K562 (cell line): ENCODE measurements around the gene FBLIM1. TPM values are rescaled to one million over a fixed set of nuclear protein-coding genes. Genes with fewer than 3 reads are reported as not detected.

ENCODE experiments used
- ATAC-seq: fragments of 200-7000 bp; cut with Tn5 transposase; 3 replicates; pipeline ENCODE4 v1.9.1; 2020; ENCODE audit warnings: moderate library complexity
- BruUV-seq: library from RNA; stranded (reverse); fragments of 400-500 nt; replicated peaks from 2 replicates; lab custom pipeline; 2021; lab: Mats Ljungman, UMichigan
- CTCF ChIA-PET: fragments of 300-600 bp; formaldehyde crosslinking; extraction: SDS; loops from one replicate; lab custom pipeline; 2021; ENCODE audit warnings: low intra/inter-chr PET ratio; lab: Yijun Ruan, JAX
- POLR2A ChIA-PET: fragments of 300-600, 350-650 bp; sonication (Branson Sonifier 250); formaldehyde crosslinking; extraction: SDS; loops from one replicate; lab custom pipeline; 2021; ENCODE audit warnings: antibody characterized with exemption, inconsistent platforms; lab: Yijun Ruan, JAX
- DNase-seq, 4 experiments: peaks; one replicate each; pipeline versions ENCODE4 v3.0.0 to v3.0.0-alpha.2; 2011 to 2018; ENCODE audit warnings: low spot score in 3 of 4, mixed read lengths in 3 of 4; ENCODE audit errors: extremely low read depth in 1 of 4
- FAIRE-seq: peaks from 2 replicates; lab custom pipeline; 2011; peaks lifted over from hg19 to GRCh38; lab: Jason Lieb, UNC
- H2AFZ ChIP-seq: 2 replicates; pipeline ENCODE4 v1.6.0; 2011; ENCODE audit warnings: low read depth, low read length, control low read depth, inconsistent platforms
- H3K27ac ChIP-seq: fragments of 200-600 bp; 3 replicates; pipeline ENCODE4 v1.8.0; 2011; ENCODE audit warnings: low read depth, mild to moderate bottlenecking, control low read depth, inconsistent platforms, low read length, moderate library complexity, mixed read lengths; ENCODE audit errors: extremely low read depth
- H3K27me3 ChIP-seq, 2 experiments: fragments of 300-600 bp in 1 of 2; 2 replicates in 1 of 2; 3 replicates in 1 of 2; pipeline versions ENCODE4 v1.6.0 to v1.8.0; 2011; ENCODE audit warnings: inconsistent platforms in 2 of 2, low read length in 2 of 2, mild to moderate bottlenecking in 1 of 2, mixed read lengths in 1 of 2, moderate library complexity in 1 of 2; ENCODE audit not compliant: control insufficient read depth in 2 of 2, insufficient read depth in 2 of 2
- H3K36me3 ChIP-seq: fragments of 300-600 bp; 3 replicates; pipeline ENCODE4 v1.8.0; 2011; ENCODE audit warnings: mild to moderate bottlenecking, low read length, inconsistent platforms; ENCODE audit not compliant: control insufficient read depth, insufficient read depth
- H3K4me1 ChIP-seq, 2 experiments: fragments of 200-600 bp in 1 of 2; replicated peaks in 1 of 2; 2 replicates in 1 of 2; 3 replicates in 1 of 2; pipeline versions ENCODE4 v1.5.1 to v1.8.0; 2011; ENCODE audit warnings: inconsistent platforms in 2 of 2, low read length in 2 of 2, mild to moderate bottlenecking in 1 of 2, mixed read lengths in 1 of 2, moderate library complexity in 1 of 2; ENCODE audit not compliant: control insufficient read depth in 2 of 2, insufficient read depth in 2 of 2
- H3K4me2 ChIP-seq: 2 replicates; pipeline ENCODE4 v1.6.1; 2011; ENCODE audit warnings: low read length, control low read depth, inconsistent platforms, mixed read lengths; ENCODE audit not compliant: insufficient read depth
- H3K4me3 ChIP-seq: fragments of 200-600 bp; sonication (generic), shearing (Covaris generic); 2 replicates; pipeline ENCODE4 v1.5.1; 2016; ENCODE audit warnings: control low read depth, inconsistent platforms
- H3K79me2 ChIP-seq: fragments of 200-600 bp; 3 replicates; pipeline ENCODE4 v1.8.0; 2011; ENCODE audit warnings: low read length, inconsistent platforms; ENCODE audit not compliant: control insufficient read depth, insufficient read depth
- H3K9ac ChIP-seq, 2 experiments: 2 replicates each; pipeline versions ENCODE4 v1.6.0 to v1.6.1; 2011; ENCODE audit warnings: low read depth in 2 of 2, low read length in 2 of 2, control low read depth in 1 of 2, inconsistent platforms in 1 of 2, mild to moderate bottlenecking in 1 of 2, mixed read lengths in 1 of 2; ENCODE audit not compliant: insufficient read depth in 1 of 2
- H3K9me1 ChIP-seq: one replicate; pipeline ENCODE4 v1.6.0; 2011; ENCODE audit warnings: inconsistent platforms, mild to moderate bottlenecking, low read length, moderate library complexity; ENCODE audit not compliant: control insufficient read depth, insufficient read depth
- H3K9me3 ChIP-seq: replicated peaks from 2 replicates; pipeline ENCODE4 v1.5.1; 2011; ENCODE audit warnings: low read depth, low read length, inconsistent platforms; ENCODE audit not compliant: control insufficient read depth, insufficient read depth
- H4K20me1 ChIP-seq: replicated peaks from 2 replicates; pipeline ENCODE4 v1.6.1; 2011; ENCODE audit warnings: low read length, inconsistent platforms, mixed read lengths; ENCODE audit not compliant: control insufficient read depth, insufficient read depth
- BRCA1 ChIP-seq, 2 experiments: fragments of 450-650 bp in 1 of 2; sonication (generic) in 1 of 2; formaldehyde crosslinking in 1 of 2; IDR thresholded peaks; 2 replicates each; pipeline versions ENCODE4 v1.5.0 to v1.6.1; 2017 to 2020; ENCODE audit warnings: mild to moderate bottlenecking in 1 of 2, missing genetic modification reagents in 1 of 2
- BRD4 ChIP-seq: fragments of 200-600 bp; sonication (generic); IDR thresholded peaks from 2 replicates; pipeline ENCODE4 v1.6.1; 2017; ENCODE audit warnings: inconsistent platforms
- E2F1 ChIP-seq: sonication (generic); formaldehyde crosslinking; IDR thresholded peaks from 2 replicates; pipeline ENCODE4 v1.8.1; 2023; ENCODE audit warnings: mild to moderate bottlenecking, missing genetic modification reagents, moderate library complexity
- ETV5 ChIP-seq: sonication (generic); formaldehyde crosslinking; IDR thresholded peaks from 2 replicates; pipeline ENCODE4 v1.4.0; 2020; ENCODE audit warnings: low read depth, mild to moderate bottlenecking, missing genetic modification reagents
- FOXK1 ChIP-seq: sonication (generic); formaldehyde crosslinking; IDR thresholded peaks from 2 replicates; pipeline ENCODE4 v1.8.0; 2022; ENCODE audit warnings: missing genetic modification reagents, mild to moderate bottlenecking, borderline replicate concordance
- FOXK2 ChIP-seq, 2 experiments: fragments of 450-650 bp; IDR thresholded peaks in 1 of 2; conservative IDR thresholded peaks in 1 of 2; 2 replicates each; pipeline ENCODE4 v1.6.1; 2016; ENCODE audit warnings: low read depth in 2 of 2, mild to moderate bottlenecking in 1 of 2
- HDAC3 ChIP-seq: fragments of 450-650 bp; IDR thresholded peaks from 2 replicates; pipeline ENCODE4 v1.6.1; 2018; ENCODE audit warnings: borderline replicate concordance, mild to moderate bottlenecking, moderate library complexity; ENCODE audit not compliant: partially characterized antibody
- HMG20B ChIP-seq: fragments of 250-450 bp; sonication (Bioruptor Pico); IDR thresholded peaks from 2 replicates; pipeline ENCODE4 v1.5.0; 2021; ENCODE audit warnings: mild to moderate bottlenecking
- TEAD2 ChIP-seq: fragments of 450-650 bp; IDR thresholded peaks from 2 replicates; pipeline ENCODE4 v1.6.1; 2016; ENCODE audit warnings: missing genetic modification characterization, control low read depth, missing compliant biosample characterization
- ZEB2 ChIP-seq: fragments of 450-650 bp; IDR thresholded peaks from 2 replicates; pipeline ENCODE4 v1.6.1; 2016
- ZNF592 ChIP-seq: fragments of 450-650 bp; IDR thresholded peaks from 2 replicates; pipeline ENCODE4 v1.6.1; 2017; ENCODE audit warnings: antibody characterized with exemption, mild to moderate bottlenecking
- WGBS: fragments of 100-300 bp; shearing (Covaris generic); methylation state at CpG from one replicate; pipeline ENCODE4 v1.1.6; 2016; ENCODE audit warnings: low coverage, mixed read lengths; ENCODE audit not compliant: insufficient coverage; ENCODE audit errors: missing lambda C conversion rate; 5-methylcytosine and 5-hydroxymethylcytosine counted together
- in situ Hi-C: fragments of 300-500 bp; cut with MboI; formaldehyde crosslinking; loops from 4 replicates; pipeline ENCODE4 v1.15.0; 2018; ENCODE audit warnings: inconsistent platforms, mixed read lengths
- intact Hi-C: fragments of 100-400 bp; cut with micrococcal nuclease; formaldehyde crosslinking; loops from 2 replicates; pipeline ENCODE4 v1.14.2; 2022
- polyA plus RNA-seq, 8 experiments: library from polyadenylated mRNA; depleted of rRNA in 4 of 8; stranded (reverse) in 5 of 8; unstranded in 3 of 8; fragments of >200 nt; fragmentation: Nextera tagmentation in 2 of 8; fragmentation: Illumina TruSeq in 1 of 8; extraction: Ambion mirVana in 2 of 8; extraction: Trizol in 1 of 8; gene quantifications; 2 replicates each; pipeline versions ENCODE4 v1.2.1 to v1.2.3, GENCODE V29; 2011 to 2014; ENCODE audit warnings: inconsistent platforms in 1 of 8, missing spikeins in 1 of 8
- total RNA-seq, 7 experiments: library from RNA; depleted of rRNA in 6 of 7; stranded (reverse); fragments of >200 nt in 6 of 7; fragmentation: Illumina TruSeq in 2 of 7; extraction: Trizol in 2 of 7; gene quantifications; 2 replicates each; pipeline versions ENCODE4 v1.2.1 to v1.2.3, GENCODE V29; 2011 to 2021; ENCODE audit warnings: low replicate concordance in 1 of 7
- TF ChIP-seq, protein P1 (sequence below): fragments of 250-450 bp; sonication (Bioruptor Pico); IDR thresholded peaks from 2 replicates; pipeline ENCODE4 v1.8.0; 2021; ENCODE audit warnings: moderate library complexity, mild to moderate bottlenecking, inconsistent platforms
- TF ChIP-seq, protein P2 (sequence below): sonication (generic); formaldehyde crosslinking; IDR thresholded peaks from 2 replicates; pipeline ENCODE4 v1.8.1; 2023; ENCODE audit warnings: mild to moderate bottlenecking, missing genetic modification reagents

FBLIM1 gene
- total and polyA plus RNA-seq, 9 of the 15 experiments (the other 6 are each of a cell fraction or from before 2014, with no cell fraction given), result 0.14 to 0.24 TPM; not detected in 7

DNA sequence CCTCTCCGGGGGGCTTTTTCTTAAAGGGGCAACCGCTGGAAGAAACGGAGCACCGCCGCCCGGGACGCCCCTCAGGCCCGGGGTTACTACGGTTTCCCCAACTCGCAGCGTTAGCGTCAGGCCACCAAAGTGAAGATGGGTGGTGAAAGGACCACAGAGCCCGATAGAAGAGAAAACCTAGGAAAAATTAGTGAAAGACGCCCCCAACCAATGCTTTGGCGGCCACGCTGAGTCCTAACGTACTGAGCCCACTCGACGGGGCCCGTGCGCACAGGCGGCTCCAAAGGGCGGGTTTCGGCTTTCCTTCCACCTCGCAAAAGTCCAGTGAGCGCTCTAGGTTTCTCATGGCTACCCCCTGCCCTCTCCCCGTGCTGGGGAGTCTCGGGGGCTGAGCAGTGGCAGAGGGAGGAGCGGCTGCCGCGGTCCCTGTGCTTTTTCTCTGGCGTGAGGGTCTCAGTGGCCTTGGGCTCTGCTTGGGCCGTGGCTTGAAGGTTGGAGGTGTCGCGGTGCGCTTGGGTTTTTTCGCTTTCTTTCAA, 76.7 kb downstream of the FBLIM1 start:
- peak overlapping the region; percentile 92 to 97 for H3K9ac ChIP-seq
- ChIA-PET POLR2A (interaction anchor here (0.7 to 4.5 kb wide), 9 partner anchors 9 to 106 kb away, joined by 3 to 133 read pairs (median 4); partner anchors contain the start of gene SPEN), CTCF (interaction anchor here (0.6 kb wide), 1 partner anchor 118 kb away, joined by 4 read pairs; no protein-coding TSS in a partner anchor)
- H3K4me1 ChIP-seq, result peaks cover 5 to 49% of the 10 kb centered on the region in 2 experiments
- H4K20me1 ChIP-seq, result no peaks in the 10 kb centered on the region
- BruUV-seq, result TSS peak; percentile 35
- peak overlapping the region; percentile 57 for H2AFZ ChIP-seq
- intact Hi-C loops, result loop anchor here (1.0 to 10.0 kb wide), 3 partner anchors 14 to 310 kb away; partner anchors contain the start of genes CASP9 and DNAJC16
- ATAC-seq, result peak; percentile 16
- H3K27me3 ChIP-seq, result no peaks in the 10 kb centered on the region
- peak overlapping the region; percentile 98 for H3K27ac ChIP-seq
- in situ Hi-C loops, result no loop called here
- H3K9me3 ChIP-seq, result no peaks in the 10 kb centered on the region
- H3K4me2 ChIP-seq, result peak overlapping the region; percentile 97
- FAIRE-seq, result no peak
- H3K9me1 ChIP-seq, result no peaks in the 10 kb centered on the region
- peak overlapping the region; percentile 65 for H3K4me3 ChIP-seq
- peak in 1 of 4 experiments; percentile 35 for DNase-seq
- WGBS, result under 1% methylated on average over 37 of the region's 37 CpGs
- peaks cover 55% of the 10 kb centered on the region for H3K79me2 ChIP-seq
- no peaks in the 10 kb centered on the region for H3K36me3 ChIP-seq
- no peak for TF ChIP-seq ZNF592
- 0 out of 2 replicates have a peak, but pooled peaks have one; percentile 10 for TF ChIP-seq ETV5 (CRISPR knock-in tag)
- no peak for TF ChIP-seq BRCA1 (IDR thresholded peaks at IDR 0.05)
- TF ChIP-seq BRCA1 (CRISPR knock-in tag; IDR thresholded peaks at IDR 0.05), result 0 out of 2 replicates have a peak, but pooled peaks have one; percentile 75
- TF ChIP-seq FOXK2 (conservative IDR thresholded peaks at IDR 0.05 in 1 of 2, IDR thresholded peaks at IDR 0.05 in 1 of 2; ENCODE audit: low read depth in 2 of 2), result no peak; a peak in 1 of 4 replicates
- no peak for TF ChIP-seq E2F1 (CRISPR knock-in tag)
- no peak for TF ChIP-seq TEAD2
- 0 out of 2 replicates have a peak, but pooled peaks have one; percentile 87 for TF ChIP-seq FOXK1 (CRISPR knock-in tag)
- 0 out of 2 replicates have a peak, but pooled peaks have one; percentile 53 for TF ChIP-seq HMG20B (CRISPR knock-in tag)
- TF ChIP-seq HDAC3, result peak; percentile 28
- peak; percentile 15 for TF ChIP-seq BRD4
- peak; percentile 33; the same call in 1 of the 2 replicates for TF ChIP-seq ZEB2
- TF ChIP-seq, protein P1, sequence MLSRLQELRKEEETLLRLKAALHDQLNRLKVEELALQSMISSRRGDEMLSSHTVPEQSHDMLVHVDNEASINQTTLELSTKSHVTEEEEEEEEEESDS (CRISPR knock-in tag), result no peak
- TF ChIP-seq, protein P2, sequence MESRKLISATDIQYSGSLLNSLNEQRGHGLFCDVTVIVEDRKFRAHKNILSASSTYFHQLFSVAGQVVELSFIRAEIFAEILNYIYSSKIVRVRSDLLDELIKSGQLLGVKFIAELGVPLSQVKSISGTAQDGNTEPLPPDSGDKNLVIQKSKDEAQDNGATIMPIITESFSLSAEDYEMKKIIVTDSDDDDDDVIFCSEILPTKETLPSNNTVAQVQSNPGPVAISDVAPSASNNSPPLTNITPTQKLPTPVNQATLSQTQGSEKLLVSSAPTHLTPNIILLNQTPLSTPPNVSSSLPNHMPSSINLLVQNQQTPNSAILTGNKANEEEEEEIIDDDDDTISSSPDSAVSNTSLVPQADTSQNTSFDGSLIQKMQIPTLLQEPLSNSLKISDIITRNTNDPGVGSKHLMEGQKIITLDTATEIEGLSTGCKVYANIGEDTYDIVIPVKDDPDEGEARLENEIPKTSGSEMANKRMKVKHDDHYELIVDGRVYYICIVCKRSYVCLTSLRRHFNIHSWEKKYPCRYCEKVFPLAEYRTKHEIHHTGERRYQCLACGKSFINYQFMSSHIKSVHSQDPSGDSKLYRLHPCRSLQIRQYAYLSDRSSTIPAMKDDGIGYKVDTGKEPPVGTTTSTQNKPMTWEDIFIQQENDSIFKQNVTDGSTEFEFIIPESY (CRISPR knock-in tag), result peak; percentile 48; the same call in 1 of the 2 replicates
